Measurements from ENCODE around the gene C2orf69.

DNA sequence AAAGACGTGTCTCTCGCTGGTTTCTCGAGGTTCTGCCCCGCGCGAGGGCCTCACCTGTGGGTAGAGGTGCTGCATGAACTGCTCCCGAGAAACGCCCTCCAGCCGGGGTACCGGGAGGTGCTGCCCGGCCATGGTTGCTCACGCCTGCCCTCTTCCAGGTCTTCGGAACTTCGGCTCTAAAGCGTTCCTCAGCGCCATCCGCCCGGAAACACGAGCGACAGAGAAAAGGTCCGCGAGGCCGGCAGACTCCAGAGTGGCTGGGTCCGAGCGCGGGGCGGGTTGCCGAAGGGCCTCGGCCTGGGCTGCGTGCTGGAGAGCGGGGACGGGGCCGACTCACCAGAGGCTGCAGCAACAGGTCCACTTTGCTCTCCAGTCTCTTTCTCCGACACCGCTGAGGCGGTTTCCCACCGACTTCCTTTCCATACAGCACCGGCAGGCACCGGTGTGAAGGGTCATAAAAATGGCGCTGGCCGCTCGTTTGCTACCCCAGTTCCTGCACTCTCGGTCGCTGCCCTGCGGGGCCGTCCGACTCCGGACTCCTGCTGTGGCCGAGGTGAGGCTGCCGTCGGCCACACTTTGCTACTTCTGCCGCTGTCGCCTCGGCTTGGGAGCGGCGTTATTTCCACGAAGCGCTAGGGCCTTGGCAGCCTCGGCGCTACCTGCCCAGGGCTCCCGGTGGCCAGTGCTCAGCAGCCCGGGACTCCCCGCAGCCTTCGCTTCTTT is 44.4 kb downstream of the C2orf69 start, which contains the start of the genes MAIP1 and TYW5:
- TF ChIP-seq POLR2A (IDR thresholded peaks at IDR 0.05) (no peak), CTCF (IDR thresholded peaks at IDR 0.05) (peak in 1 of 3 experiments; percentile 38), POLR2AphosphoS5 (IDR thresholded peaks at IDR 0.05; ENCODE audit: insufficient read depth in 1 of 2, low read depth in 1 of 2) (peak; percentile 83 to 91)
